CD4-positive, CD25-positive, alpha-beta regulatory T cell (primary cell): ENCODE data around the gene FBRS. TPM values are rescaled to one million over a fixed set of nuclear protein-coding genes. Genes with fewer than 3 reads are reported as not detected.
"Not testable (repeated sequence)": the region's sequence is repeated elsewhere in the genome, so short reads cannot be mapped to it uniquely, and the experiment has no call there.

Source experiments
- ATAC-seq, 2 donors: fragments of 150-1000 bp; cut with Tn5 transposase; one replicate each; pipeline ENCODE4 v1.10.0; 2021; ENCODE audit warnings: low read depth in 2 of 2, moderate number of reproducible peaks in 2 of 2, moderate library complexity in 1 of 2
- DNase-seq, 3 donors: peaks; one replicate each; pipeline versions ENCODE4 v3.0.0 to v3.0.0-alpha.2; 2012 to 2022; ENCODE audit warnings: mixed read lengths in 1 of 3
- H3K27ac ChIP-seq: one replicate; pipeline ENCODE4 v1.7.0; 2013; ENCODE audit warnings: mild to moderate bottlenecking, low read length; ENCODE audit not compliant: insufficient read depth, poor library complexity, severe bottlenecking
- H3K27me3 ChIP-seq: one replicate; pipeline ENCODE4 v1.7.0; 2013; ENCODE audit warnings: low read length; ENCODE audit not compliant: control insufficient read depth, insufficient read depth
- H3K36me3 ChIP-seq: one replicate; pipeline ENCODE4 v1.7.0; 2013; ENCODE audit warnings: mild to moderate bottlenecking, low read length, moderate library complexity; ENCODE audit not compliant: control insufficient read depth, insufficient read depth
- H3K4me1 ChIP-seq: 2 replicates; pipeline ENCODE4 v1.7.0; 2013; ENCODE audit warnings: mild to moderate bottlenecking, low read length; ENCODE audit not compliant: insufficient read depth, control insufficient read depth, poor library complexity, severe bottlenecking
- H3K4me3 ChIP-seq: one replicate; pipeline ENCODE4 v1.7.0; 2013; ENCODE audit warnings: low read depth, mild to moderate bottlenecking, low read length, moderate library complexity
- H3K9me3 ChIP-seq, 2 experiments: 1 replicate in 1 of 2; 2 replicates in 1 of 2; pipeline ENCODE4 v1.7.0; 2013; ENCODE audit warnings: low read length in 2 of 2, mild to moderate bottlenecking in 1 of 2, moderate library complexity in 1 of 2; ENCODE audit not compliant: control insufficient read depth in 2 of 2
- H3K27ac Mint-ChIP-seq, 3 donors: one replicate each; pipeline ENCODE4 v1.8.0; 2020 to 2022; ENCODE audit warnings: mild to moderate bottlenecking in 3 of 3, mixed read lengths in 3 of 3, moderate library complexity in 2 of 3
- H3K27me3 Mint-ChIP-seq: one replicate; pipeline ENCODE4 v1.8.0; 2022; ENCODE audit warnings: mild to moderate bottlenecking, mixed read lengths
- H3K36me3 Mint-ChIP-seq: one replicate; pipeline ENCODE4 v1.8.0; 2020; ENCODE audit warnings: mixed read lengths
- H3K4me1 Mint-ChIP-seq, 4 donors: one replicate each; pipeline ENCODE4 v1.8.0; 2020 to 2022; ENCODE audit warnings: mixed read lengths in 4 of 4, mild to moderate bottlenecking in 1 of 4
- H3K4me3 Mint-ChIP-seq, 4 donors: one replicate each; pipeline ENCODE4 v1.8.0; 2020 to 2022; ENCODE audit warnings: mild to moderate bottlenecking in 4 of 4, mixed read lengths in 4 of 4, moderate library complexity in 3 of 4
- H3K9me3 Mint-ChIP-seq, 7 donors: one replicate each; pipeline ENCODE4 v1.8.0; 2020 to 2022; ENCODE audit warnings: mixed read lengths in 7 of 7, mild to moderate bottlenecking in 3 of 7, moderate library complexity in 2 of 7
- polyA plus RNA-seq, 4 donors: library from polyadenylated mRNA; unstranded; fragments of 300-500 nt; fragmentation: Illumina TruSeq; gene quantifications; one replicate each; pipeline ENCODE4 v1.2.3, GENCODE V29; 2021
- total RNA-seq: library from RNA; stranded (reverse); gene quantifications from one replicate; pipeline ENCODE4 v1.2.3, GENCODE V29; 2022

The FBRS gene
- total and polyA plus RNA-seq, 5 donors from 2014 or later = 2.3 to 179 (median 3.3) TPM

DNA sequence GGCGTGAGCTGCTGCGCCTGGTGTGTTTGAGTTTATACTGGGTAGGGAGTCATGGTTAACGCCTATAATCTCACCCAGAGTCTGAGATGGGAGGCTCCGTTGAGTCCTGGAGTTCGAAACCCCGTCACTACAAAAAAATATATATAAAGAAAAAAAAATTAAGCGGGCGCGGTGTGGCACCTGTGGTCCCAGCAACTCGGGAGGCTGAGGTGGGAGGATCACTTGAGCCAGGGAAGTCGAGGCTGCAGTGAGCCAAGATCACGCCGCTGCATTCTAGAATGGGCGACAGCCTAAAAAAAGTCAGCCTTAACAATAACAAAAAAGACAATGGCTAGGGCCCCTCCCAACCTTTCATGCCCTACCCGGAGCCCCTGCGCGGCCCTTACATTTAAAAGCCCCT, 24.7 kb upstream of the FBRS start:
- ATAC-seq = no peak
- Mint-ChIP-seq H3K27me3 (peaks cover 15% of the 10 kb centered on the region), H3K9me3 (no peaks in the 10 kb centered on the region), H3K4me3 (peak overlapping the region; percentile 89 to 96 (median 94)), H3K4me1 (peaks cover 9 to 23% (median 17%) of the 10 kb centered on the region in 4 donors), H3K27ac (peak overlapping the region; percentile 95 to 98 (median 98)), H3K36me3 (no peaks in the 10 kb centered on the region)
- no peak for DNase-seq
- no peaks in the 10 kb centered on the region for H3K9me3 ChIP-seq
- H3K27me3 ChIP-seq = no peaks in the 10 kb centered on the region
- H3K4me1 ChIP-seq = peaks cover 8% of the 10 kb centered on the region
- peak overlapping the region; percentile 95 for H3K27ac ChIP-seq
- peak overlapping the region; percentile 64 for H3K4me3 ChIP-seq
- no peaks in the 10 kb centered on the region for H3K36me3 ChIP-seq

DNA sequence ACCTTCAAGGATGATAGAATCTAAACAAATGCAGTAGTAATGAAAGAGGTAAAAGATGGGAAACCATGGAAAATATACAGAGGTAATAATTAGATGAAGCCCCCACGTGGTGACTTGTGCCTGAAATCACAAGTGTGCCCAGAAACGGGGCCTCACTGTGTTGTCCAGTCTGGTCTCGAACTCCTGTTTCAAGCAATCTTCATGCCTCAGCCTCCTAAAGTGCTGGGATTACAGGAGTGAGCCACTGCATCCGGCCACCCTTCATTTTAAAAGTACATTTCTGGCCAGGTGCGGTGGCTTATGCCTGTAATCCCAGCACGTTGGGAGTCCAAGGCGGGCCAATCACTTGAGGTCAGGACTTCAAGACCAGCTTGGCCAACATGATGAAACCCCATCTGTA, 21.6 kb upstream of the FBRS start:
- Histone ChIP-seq H3K36me3 (no peaks in the 10 kb centered on the region), H3K4me3 (no peak overlapping the region), H3K4me1 (peaks cover 5% of the 10 kb centered on the region), H3K27me3 (no peaks in the 10 kb centered on the region), H3K9me3 (no peaks in the 10 kb centered on the region), H3K27ac (no peak overlapping the region)
- ATAC-seq (no peak), DNase-seq (no peak)
- Mint-ChIP-seq H3K27me3 (peaks cover 11% of the 10 kb centered on the region), H3K36me3 (no peaks in the 10 kb centered on the region), H3K27ac (no peak overlapping the region), H3K4me3 (no peak overlapping the region), H3K9me3 (no peaks in the 10 kb centered on the region), H3K4me1 (peaks cover 5 to 18% (median 13%) of the 10 kb centered on the region in 4 donors)

DNA sequence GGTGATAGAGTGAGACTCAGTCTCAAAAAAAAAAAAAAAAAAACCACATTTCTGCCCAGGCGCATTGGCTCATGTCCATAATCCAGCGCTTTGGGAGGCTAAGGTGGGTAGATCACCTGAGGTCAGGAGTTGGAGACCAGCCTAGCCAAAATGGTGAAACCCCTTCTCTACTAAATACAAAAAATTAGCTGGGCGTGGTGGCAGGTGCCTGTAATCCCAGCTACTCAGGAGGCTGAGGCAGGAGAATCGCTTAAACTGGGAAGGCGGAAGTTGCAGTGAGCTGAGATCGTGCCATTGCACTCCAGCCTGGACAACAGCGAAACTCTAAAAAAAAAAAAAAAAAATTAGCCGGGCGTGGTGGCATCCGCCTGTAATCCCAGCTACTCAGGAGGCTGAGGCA, 21.1 kb upstream of the FBRS start:
- Mint-ChIP-seq H3K4me1 (peaks cover 5 to 18% (median 13%) of the 10 kb centered on the region in 4 donors), H3K27ac (peak overlapping the region in 1 of 3 donors; percentile 66), H3K27me3 (peaks cover 11% of the 10 kb centered on the region)
- H3K36me3 ChIP-seq, H3K9me3 Mint-ChIP-seq, H3K36me3 Mint-ChIP-seq, H3K4me3 Mint-ChIP-seq, H3K27ac ChIP-seq, H3K4me1 ChIP-seq, ATAC-seq, H3K4me3 ChIP-seq, H3K9me3 ChIP-seq, DNase-seq, H3K27me3 ChIP-seq: not testable (repeated sequence)

DNA sequence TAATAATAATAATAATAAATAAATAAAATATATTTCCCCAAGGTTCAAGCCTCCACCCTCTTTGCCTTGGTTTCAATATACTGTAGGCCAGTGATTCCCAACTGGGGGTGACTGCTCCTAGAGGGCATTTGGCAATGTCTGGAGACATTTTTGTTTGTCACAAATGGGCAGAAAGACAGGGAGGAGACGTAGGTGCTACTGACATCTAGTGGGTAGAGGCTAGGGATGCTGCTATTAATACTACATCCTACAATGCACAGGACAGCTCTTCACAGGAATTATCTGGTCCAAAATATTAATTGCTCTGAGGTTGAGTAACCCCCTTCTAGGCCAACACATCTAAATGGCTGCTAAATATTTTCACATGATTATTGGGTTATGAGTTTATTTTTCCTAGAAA, 20.3 kb upstream of the FBRS start:
- Mint-ChIP-seq H3K4me1 (peaks cover 5 to 18% (median 13%) of the 10 kb centered on the region in 4 donors), H3K9me3 (no peaks in the 10 kb centered on the region), H3K36me3 (no peaks in the 10 kb centered on the region), H3K27me3 (peaks cover 11% of the 10 kb centered on the region), H3K4me3 (peak overlapping the region in 2 of 4 donors; percentile 32 to 71), H3K27ac (no peak overlapping the region)
- ATAC-seq = peak in 1 of 2 donors; percentile 23
- no peaks in the 10 kb centered on the region for H3K27me3 ChIP-seq
- H3K4me3 ChIP-seq = no peak overlapping the region
- H3K36me3 ChIP-seq = no peaks in the 10 kb centered on the region
- H3K4me1 ChIP-seq = peaks cover 5% of the 10 kb centered on the region
- DNase-seq = peak in 2 of 3 donors; percentile 40 to 60
- H3K27ac ChIP-seq = no peak overlapping the region
- no peaks in the 10 kb centered on the region for H3K9me3 ChIP-seq

DNA sequence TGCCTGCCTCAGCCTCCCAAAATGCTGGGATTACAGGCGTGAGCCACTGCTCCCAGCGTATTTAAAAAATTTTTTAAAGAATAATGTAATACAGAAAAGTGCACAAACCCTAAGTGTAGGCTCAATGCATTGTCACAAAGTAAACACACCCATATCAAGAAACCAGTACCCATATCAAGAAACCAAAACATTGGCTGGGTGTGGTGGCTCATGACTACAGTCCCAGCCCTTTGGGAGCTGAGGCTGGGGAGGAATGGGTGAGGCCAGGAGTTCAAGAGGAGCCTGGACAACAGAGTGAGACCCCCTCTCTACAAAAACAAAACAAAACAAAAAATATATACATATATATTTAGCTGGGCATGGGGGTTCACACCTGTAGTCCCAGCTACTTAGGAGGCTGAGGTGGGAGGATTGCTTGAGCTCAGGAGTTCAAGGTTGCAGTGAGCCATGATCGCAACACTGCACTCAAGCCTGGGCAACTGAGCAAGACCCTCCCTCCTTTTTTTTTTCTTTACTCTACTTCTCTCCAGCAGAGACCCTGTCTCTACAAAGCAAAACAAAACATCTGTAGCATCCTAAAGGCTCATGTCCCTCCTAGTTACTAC, 16.8 kb upstream of the FBRS start:
- Histone ChIP-seq H3K27me3 (no peaks in the 10 kb centered on the region), H3K36me3 (no peaks in the 10 kb centered on the region), H3K9me3 (no peaks in the 10 kb centered on the region), H3K4me3 (no peak overlapping the region), H3K27ac (no peak overlapping the region), H3K4me1 (no peaks in the 10 kb centered on the region)
- Mint-ChIP-seq H3K27ac (no peak overlapping the region), H3K4me1 (peaks cover 0 to 3% (median 0%) of the 10 kb centered on the region in 4 donors), H3K4me3 (no peak overlapping the region), H3K36me3 (no peaks in the 10 kb centered on the region), H3K9me3 (no peaks in the 10 kb centered on the region), H3K27me3 (no peaks in the 10 kb centered on the region)
- DNase-seq (no peak), ATAC-seq (no peak)

DNA sequence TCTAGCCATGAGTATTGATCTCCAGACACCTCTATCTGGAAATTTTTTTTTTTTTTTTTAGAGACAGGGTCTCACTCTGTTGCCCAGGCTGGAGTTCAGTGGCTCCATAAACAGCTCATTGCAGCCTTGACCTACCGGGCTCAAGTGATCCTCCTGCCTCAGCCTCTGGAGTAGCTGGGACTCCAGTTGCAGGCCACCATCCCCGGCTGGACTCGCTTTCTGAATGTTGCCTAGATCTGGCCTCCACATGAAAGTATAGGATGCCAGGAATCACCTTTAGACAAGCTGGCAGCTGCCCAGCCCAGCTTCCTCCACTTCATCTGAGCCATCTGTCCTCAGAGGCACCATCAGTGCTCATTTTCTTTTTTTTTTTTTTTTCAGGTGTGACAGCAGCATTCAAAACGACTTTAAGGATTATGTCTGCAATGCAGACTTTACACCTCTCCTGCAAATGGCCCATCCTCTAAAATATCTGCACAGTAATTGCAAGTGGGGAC, 13.8 kb upstream of the FBRS start:
- H3K27me3 ChIP-seq = no peaks in the 10 kb centered on the region
- peaks cover 0 to 3% (median 0%) of the 10 kb centered on the region in 4 donors for H3K4me1 Mint-ChIP-seq
- H3K27ac ChIP-seq = no peak overlapping the region
- no peak overlapping the region for H3K4me3 ChIP-seq
- H3K36me3 ChIP-seq = no peaks in the 10 kb centered on the region
- no peaks in the 10 kb centered on the region for H3K36me3 Mint-ChIP-seq
- H3K27me3 Mint-ChIP-seq = no peaks in the 10 kb centered on the region
- no peaks in the 10 kb centered on the region for H3K9me3 Mint-ChIP-seq
- no peaks in the 10 kb centered on the region for H3K4me1 ChIP-seq
- no peak for DNase-seq
- peak overlapping the region in 1 of 3 donors; percentile 52 for H3K27ac Mint-ChIP-seq
- no peak overlapping the region for H3K4me3 Mint-ChIP-seq
- no peak for ATAC-seq
- H3K9me3 ChIP-seq = no peaks in the 10 kb centered on the region

DNA sequence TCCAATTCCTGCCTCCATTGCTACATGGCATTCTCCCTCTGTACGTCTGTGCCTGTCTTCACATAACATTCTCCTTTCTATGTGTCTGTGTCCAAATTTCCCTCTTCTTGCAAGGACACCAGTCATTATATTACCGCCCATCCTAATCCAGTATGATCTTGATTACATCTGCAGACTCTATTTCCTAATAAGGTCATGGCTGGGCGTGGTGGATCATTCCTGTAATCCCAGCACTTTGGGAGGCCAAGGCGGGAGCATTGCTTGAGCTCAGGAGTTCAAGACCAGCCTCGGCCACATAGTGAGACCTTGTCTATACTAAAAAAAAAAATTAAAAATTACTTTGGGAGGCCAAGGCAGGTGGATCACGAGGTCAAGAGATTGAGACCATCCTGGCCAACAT, 12.5 kb upstream of the FBRS start:
- no peak for DNase-seq
- Histone ChIP-seq H3K4me1 (peaks cover 7% of the 10 kb centered on the region), H3K27me3 (no peaks in the 10 kb centered on the region), H3K9me3 (no peaks in the 10 kb centered on the region), H3K4me3 (no peak overlapping the region), H3K27ac (no peak overlapping the region), H3K36me3 (no peaks in the 10 kb centered on the region)
- H3K4me1 Mint-ChIP-seq = peaks cover 0 to 9% (median 7%) of the 10 kb centered on the region in 4 donors
- H3K36me3 Mint-ChIP-seq = peaks cover 3% of the 10 kb centered on the region
- H3K27me3 Mint-ChIP-seq = peaks cover 12% of the 10 kb centered on the region
- no peak overlapping the region for H3K4me3 Mint-ChIP-seq
- no peaks in the 10 kb centered on the region for H3K9me3 Mint-ChIP-seq
- H3K27ac Mint-ChIP-seq = no peak overlapping the region
- ATAC-seq = no peak

DNA sequence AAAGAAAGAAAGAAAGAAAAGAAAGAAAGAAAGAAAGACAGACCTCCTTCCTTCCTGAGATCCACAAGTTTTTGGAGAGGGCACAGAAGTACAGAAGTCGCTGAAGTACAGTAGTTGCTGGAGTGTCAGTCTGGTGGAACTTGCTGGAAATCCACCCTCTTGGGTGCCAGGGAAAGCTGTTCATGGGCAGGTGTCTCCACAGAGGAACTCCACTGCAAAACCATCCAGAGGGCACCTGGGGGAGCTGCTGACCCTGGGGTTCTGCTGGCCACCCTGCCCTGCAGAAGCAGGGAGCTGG, 11.0 kb upstream of the FBRS start:
- Mint-ChIP-seq H3K27me3 (peaks cover 12% of the 10 kb centered on the region), H3K4me3 (no peak overlapping the region), H3K4me1 (peaks cover 0 to 19% (median 12%) of the 10 kb centered on the region in 4 donors), H3K27ac (no peak overlapping the region), H3K36me3 (peaks cover 3% of the 10 kb centered on the region), H3K9me3 (no peaks in the 10 kb centered on the region)
- peaks cover 16% of the 10 kb centered on the region for H3K4me1 ChIP-seq
- ATAC-seq = no peak
- H3K36me3 ChIP-seq = peaks cover 2% of the 10 kb centered on the region
- no peaks in the 10 kb centered on the region for H3K9me3 ChIP-seq
- no peak overlapping the region for H3K27ac ChIP-seq
- no peak for DNase-seq
- no peaks in the 10 kb centered on the region for H3K27me3 ChIP-seq
- H3K4me3 ChIP-seq = no peak overlapping the region
